ENCODE data around the gene TBC1D22A.

Gene TBC1D22A

GRCh38 chr22:46991666-46992065, 229.2 kb downstream of the TBC1D22A start:
- Histone ChIP-seq H4K20me1 (ENCODE audit: insufficient read depth) (no peaks in the 10 kb centered on the region), H3K36me3 (ENCODE audit: insufficient read depth) (no peaks in the 10 kb centered on the region)

GRCh38 chr22:46992121-46992731, 229.8 kb downstream of the TBC1D22A start:
- no peak overlapping the region for H2AFZ ChIP-seq (ENCODE audit: low read depth)
- H3K4me3 ChIP-seq (IDR thresholded peaks at IDR 0.05; ENCODE audit: insufficient read depth, low read depth, low read length), result no peak overlapping the region
- no peaks in the 10 kb centered on the region for H3K4me1 ChIP-seq (ENCODE audit: low read depth, poor library complexity, severe bottlenecking)
- H3K9ac ChIP-seq, result no peak overlapping the region
- H3K27me3 ChIP-seq (ENCODE audit: insufficient read depth, low read depth), result no peaks in the 10 kb centered on the region
- no peak overlapping the region for H3K4me2 ChIP-seq
- no peaks in the 10 kb centered on the region for H3K79me2 ChIP-seq (ENCODE audit: insufficient read depth, low read depth)
- TF ChIP-seq CTCF (conservative IDR thresholded peaks at IDR 0.05; ENCODE audit: low read depth, low read length), result no peak
- H3K27ac ChIP-seq, result no peak overlapping the region
- no peaks in the 10 kb centered on the region for H4K20me1 ChIP-seq (ENCODE audit: insufficient read depth)
- H3K36me3 ChIP-seq (ENCODE audit: insufficient read depth), result no peaks in the 10 kb centered on the region

More at GRCh38 chr22:46991666-46992065, 229.2 kb downstream of the TBC1D22A start:
- H3K4me2 ChIP-seq, result no peak overlapping the region
- no peaks in the 10 kb centered on the region for H3K27me3 ChIP-seq (ENCODE audit: insufficient read depth, low read depth)
- no peaks in the 10 kb centered on the region for H3K4me1 ChIP-seq (ENCODE audit: low read depth, poor library complexity, severe bottlenecking)
- H3K79me2 ChIP-seq (ENCODE audit: insufficient read depth, low read depth), result no peaks in the 10 kb centered on the region
- H2AFZ ChIP-seq (ENCODE audit: low read depth), result no peak overlapping the region
- no peak overlapping the region for H3K9ac ChIP-seq
- no peak for TF ChIP-seq CTCF (conservative IDR thresholded peaks at IDR 0.05; ENCODE audit: low read depth, low read length)
- H3K4me3 ChIP-seq (IDR thresholded peaks at IDR 0.05; ENCODE audit: insufficient read depth, low read depth, low read length), result no peak overlapping the region
- H3K27ac ChIP-seq, result no peak overlapping the region

- Histone ChIP-seq H3K4me3 (IDR thresholded peaks at IDR 0.05; ENCODE audit: insufficient read depth, low read depth, low read length) (no peak overlapping the region), H4K20me1 (ENCODE audit: insufficient read depth) (no peaks in the 10 kb centered on the region), H3K36me3 (ENCODE audit: insufficient read depth) (no peaks in the 10 kb centered on the region), H3K9ac (no peak overlapping the region), H2AFZ (ENCODE audit: low read depth) (no peak overlapping the region), H3K4me2 (no peak overlapping the region), H3K27me3 (ENCODE audit: insufficient read depth, low read depth) (no peaks in the 10 kb centered on the region), H3K27ac (no peak overlapping the region), H3K79me2 (ENCODE audit: insufficient read depth, low read depth) (no peaks in the 10 kb centered on the region), H3K4me1 (ENCODE audit: low read depth, poor library complexity, severe bottlenecking) (no peaks in the 10 kb centered on the region)
- TF ChIP-seq CTCF (conservative IDR thresholded peaks at IDR 0.05; ENCODE audit: low read depth, low read length), result no peak
Measured at GRCh38 chr22:46993633-46994032, 231.2 kb downstream of the TBC1D22A start.

GRCh38 chr22:46994265-46994664, 231.8 kb downstream of the TBC1D22A start:
- Histone ChIP-seq H2AFZ (ENCODE audit: low read depth) (no peak overlapping the region), H3K27me3 (ENCODE audit: insufficient read depth, low read depth) (no peaks in the 10 kb centered on the region), H3K4me2 (no peak overlapping the region), H4K20me1 (ENCODE audit: insufficient read depth) (no peaks in the 10 kb centered on the region), H3K9ac (no peak overlapping the region), H3K27ac (no peak overlapping the region), H3K4me1 (ENCODE audit: low read depth, poor library complexity, severe bottlenecking) (no peaks in the 10 kb centered on the region), H3K36me3 (ENCODE audit: insufficient read depth) (no peaks in the 10 kb centered on the region), H3K79me2 (ENCODE audit: insufficient read depth, low read depth) (no peaks in the 10 kb centered on the region), H3K4me3 (IDR thresholded peaks at IDR 0.05; ENCODE audit: insufficient read depth, low read depth, low read length) (no peak overlapping the region)
- TF ChIP-seq CTCF (conservative IDR thresholded peaks at IDR 0.05; ENCODE audit: low read depth, low read length), result no peak
